OCI-LY7 (cell line): ENCODE data around the gene TTC33. TPM values are rescaled to one million over a fixed set of nuclear protein-coding genes. Genes with fewer than 3 reads are reported as not detected.

ENCODE experiments used
- BruUV-seq: library from RNA; stranded (reverse); fragments of 400-500 nt; replicated peaks from 2 replicates; lab custom pipeline; 2021; lab: Mats Ljungman, UMichigan
- CTCF ChIA-PET: fragments of 300-600 bp; sonication (Branson Sonifier 250); formaldehyde crosslinking; loops from one replicate; lab custom pipeline; 2022; ENCODE audit warnings: antibody characterized with exemption; ENCODE audit not compliant: unreplicated experiment; lab: Charles Lee
- POLR2A ChIA-PET: fragments of 300-600 bp; sonication (Branson Sonifier 250); formaldehyde crosslinking; loops from one replicate; lab custom pipeline; 2022; ENCODE audit warnings: antibody characterized with exemption; lab: Charles Lee
- DNase-seq: peaks from one replicate; pipeline ENCODE4 v3.0.0-alpha.2; 2015; ENCODE audit warnings: low spot score
- H2AFZ ChIP-seq: fragments of 200-600 bp; sonication (generic), shearing (Covaris generic); 2 replicates; pipeline ENCODE4 v1.6.1; 2014; ENCODE audit warnings: mild to moderate bottlenecking, antibody characterized with exemption, low read length, moderate library complexity
- H3K27ac ChIP-seq: fragments of 200-600 bp; sonication (generic); 2 replicates; pipeline ENCODE4 v1.5.1; 2014; ENCODE audit warnings: mixed run types, low read depth, mild to moderate bottlenecking, moderate library complexity, low read length, inconsistent platforms; ENCODE audit not compliant: poor library complexity, severe bottlenecking
- H3K36me3 ChIP-seq: fragments of 200-600 bp; sonication (generic); 2 replicates; pipeline ENCODE4 v1.6.1; 2014; ENCODE audit warnings: mild to moderate bottlenecking, antibody characterized with exemption, low read length, moderate library complexity, mixed read lengths; ENCODE audit not compliant: insufficient read depth
- H3K4me1 ChIP-seq: fragments of 200-600 bp; sonication (generic); 2 replicates; pipeline ENCODE4 v1.5.1; 2014; ENCODE audit warnings: mild to moderate bottlenecking, low read length; ENCODE audit not compliant: insufficient read depth, poor library complexity, severe bottlenecking
- H3K4me2 ChIP-seq: fragments of 200-600 bp; sonication (generic); 2 replicates; pipeline ENCODE4 v1.6.1; 2014; ENCODE audit warnings: mild to moderate bottlenecking, low read length
- H3K4me3 ChIP-seq: fragments of 200-600 bp; sonication (generic); 2 replicates; pipeline ENCODE4 v1.5.1; 2014; ENCODE audit warnings: mild to moderate bottlenecking, low read depth, low read length; ENCODE audit not compliant: poor library complexity, severe bottlenecking
- H3K79me2 ChIP-seq: fragments of 200-600 bp; sonication (generic); 2 replicates; pipeline ENCODE4 v1.6.1; 2016; ENCODE audit warnings: low read depth, mild to moderate bottlenecking, low read length, moderate library complexity, mixed read lengths; ENCODE audit not compliant: insufficient read depth
- H3K9me2 ChIP-seq: fragments of 200-600 bp; sonication (generic); 2 replicates; pipeline ENCODE4 v1.6.1; 2016; ENCODE audit warnings: mild to moderate bottlenecking, low read length, mixed read lengths; ENCODE audit not compliant: insufficient read depth
- H3K9me3 ChIP-seq: fragments of 200-600 bp; sonication (generic); 2 replicates; pipeline ENCODE4 v1.6.1; 2014; ENCODE audit warnings: mild to moderate bottlenecking, mixed run types, low read length, mixed read lengths
- H4K20me1 ChIP-seq: fragments of 200-600 bp; sonication (generic); 2 replicates; pipeline ENCODE4 v1.6.1; 2014; ENCODE audit warnings: mild to moderate bottlenecking, antibody characterized with exemption, low read length, moderate library complexity, mixed read lengths; ENCODE audit not compliant: insufficient read depth
- CTCF ChIP-seq: fragments of 200-600 bp; sonication (generic); conservative IDR thresholded peaks from 2 replicates; pipeline ENCODE4 v1.5.1; 2014; ENCODE audit warnings: mild to moderate bottlenecking, antibody characterized with exemption, low read length, moderate library complexity, mixed read lengths
- EZH2phosphoT487 ChIP-seq: fragments of 200-600 bp; sonication (generic); IDR thresholded peaks from 2 replicates; pipeline ENCODE4 v1.6.1; 2018; ENCODE audit warnings: low read depth, borderline replicate concordance, mild to moderate bottlenecking, mixed run types, antibody characterized with exemption, low read length, moderate library complexity, mixed read lengths
- intact Hi-C: fragments of 100-400 bp; cut with micrococcal nuclease; formaldehyde crosslinking; loops from one replicate; pipeline ENCODE4 v1.10.0; 2022; ENCODE audit not compliant: unreplicated experiment
- total RNA-seq, 2 experiments: library from RNA; depleted of rRNA in 1 of 2; stranded (reverse); fragments of >200 nt in 1 of 2; shearing (Covaris generic) in 1 of 2; gene quantifications; 2 replicates each; pipeline ENCODE4 v1.2.3, GENCODE V29; 2014 to 2022

The TTC33 gene
- total RNA-seq, 2 experiments from 2014 or later, result 15.9 to 20.5 TPM

DNA sequence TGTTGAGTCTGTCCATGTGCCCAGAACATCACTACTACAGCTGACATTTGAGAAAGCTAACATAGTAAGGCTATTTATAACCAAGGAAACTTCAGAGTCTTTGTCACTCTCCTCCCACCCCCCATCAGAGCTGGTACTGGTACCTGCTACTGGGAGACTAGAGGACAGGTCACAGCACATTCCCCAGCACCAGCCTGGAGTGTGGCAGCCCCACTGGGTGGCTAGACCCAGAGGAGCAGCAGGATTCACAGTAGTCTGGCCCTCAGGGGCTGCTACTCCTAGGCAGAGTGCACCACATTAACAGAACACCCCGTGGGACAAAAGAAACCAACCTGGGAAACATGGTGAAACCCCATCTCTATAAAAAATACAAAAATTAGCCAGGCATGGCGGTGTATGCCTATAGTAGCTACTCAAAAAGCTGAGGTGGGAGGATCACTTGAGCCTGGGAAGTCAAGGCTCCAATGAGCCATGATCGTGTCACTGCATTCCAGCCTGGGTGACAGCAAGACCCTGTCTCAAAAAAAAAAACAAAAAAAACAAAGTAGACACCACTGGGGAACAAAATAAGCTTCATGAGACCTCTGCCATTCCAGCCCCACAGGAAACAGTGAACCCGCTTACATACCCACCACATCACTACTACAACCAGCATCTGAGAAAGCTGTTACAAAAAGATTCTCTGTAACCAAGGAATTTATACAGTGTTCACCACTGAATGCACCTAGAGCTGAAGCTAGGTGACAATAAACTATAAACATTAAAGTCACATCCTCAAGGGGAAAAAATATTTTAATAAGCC lies 102.3 kb downstream of the TTC33 start:
- Histone ChIP-seq H2AFZ (no peak overlapping the region), H3K36me3 (no peaks in the 10 kb centered on the region), H3K9me2 (no peaks in the 10 kb centered on the region), H3K4me2 (no peak overlapping the region), H4K20me1 (no peaks in the 10 kb centered on the region), H3K27ac (no peak overlapping the region), H3K4me1 (no peaks in the 10 kb centered on the region), H3K79me2 (no peaks in the 10 kb centered on the region), H3K9me3 (no peaks in the 10 kb centered on the region), H3K4me3 (no peak overlapping the region)
- intact Hi-C loops, result no loop called here
- TF ChIP-seq CTCF, result no peak
- no peak for TF ChIP-seq EZH2phosphoT487
- CTCF ChIA-PET, result interaction anchor here (0.6 kb wide), 1 partner anchor 855 kb away, joined by 3 read pairs; no protein-coding TSS in a partner anchor
- no peak for DNase-seq
- no TSS peak for BruUV-seq
- POLR2A ChIA-PET, result interaction anchor here (0.5 to 0.9 kb wide), 2 partner anchors 11 to 755 kb away, joined by 4 to 5 read pairs; no protein-coding TSS in a partner anchor

- TF ChIP-seq CTCF, result no peak
- no peak for TF ChIP-seq EZH2phosphoT487
- Histone ChIP-seq H3K9me3 (no peaks in the 10 kb centered on the region), H3K4me1 (no peaks in the 10 kb centered on the region), H3K79me2 (no peaks in the 10 kb centered on the region), H4K20me1 (no peaks in the 10 kb centered on the region), H3K9me2 (no peaks in the 10 kb centered on the region), H3K4me3 (no peak overlapping the region), H3K27ac (no peak overlapping the region), H3K4me2 (no peak overlapping the region), H2AFZ (no peak overlapping the region), H3K36me3 (no peaks in the 10 kb centered on the region)
- no peak for DNase-seq
- ChIA-PET CTCF (interaction anchor here (0.6 kb wide), 1 partner anchor 856 kb away, joined by 3 read pairs; no protein-coding TSS in a partner anchor), POLR2A (interaction anchor here (0.5 to 0.8 kb wide), 2 partner anchors 12 to 25 kb away, joined by 3 read pairs; no protein-coding TSS in a partner anchor)
- intact Hi-C loops, result no loop called here
- BruUV-seq, result no TSS peak
Observed at GRCh38 chr5:40652441-40653220, 103.1 kb downstream of the TTC33 start.
